Prostate gland (tissue), 2 donors: Measurements from ENCODE around the gene RPS23. TPM values are rescaled to one million over a fixed set of nuclear protein-coding genes. Genes with fewer than 3 reads are reported as not detected.

Source experiments
- DNase-seq: peaks from one replicate; pipeline ENCODE4 v3.0.0-alpha.2; 2019; ENCODE audit warnings: low spot score
- H3K27ac ChIP-seq, 2 donors: fragments of 200-600 bp; sonication (generic); 2 replicates each; pipeline ENCODE4 v1.5.1; 2017 to 2019
- H3K27me3 ChIP-seq: fragments of 200-600 bp; sonication (generic); replicated peaks from 2 replicates; pipeline ENCODE4 v1.5.1; 2019; ENCODE audit not compliant: insufficient read depth
- H3K36me3 ChIP-seq, 2 donors: fragments of 200-600 bp; sonication (generic); 1 replicate in 1 of 2; 2 replicates in 1 of 2; pipeline versions ENCODE4 v1.5.1 to v1.8.1; 2017 to 2019
- H3K4me1 ChIP-seq: fragments of 200-600 bp; sonication (generic); replicated peaks from 2 replicates; pipeline ENCODE4 v1.5.1; 2019
- H3K4me3 ChIP-seq, 2 donors: fragments of 200-600 bp; sonication (generic); 2 replicates each; pipeline ENCODE4 v1.5.1; 2017 to 2019
- H3K9me3 ChIP-seq: fragments of 200-600 bp; sonication (generic); 2 replicates; pipeline ENCODE4 v1.5.1; 2017
- CTCF ChIP-seq, 4 experiments: fragments of 200-600 bp in 2 of 4; fragments of 450-650 bp in 2 of 4; sonication (generic) in 2 of 4; IDR thresholded peaks; 1 replicate in 3 of 4; 2 replicates in 1 of 4; pipeline ENCODE4 v1.5.1; 2016 to 2019; ENCODE audit warnings: antibody characterized with exemption in 4 of 4, mild to moderate bottlenecking in 2 of 4, moderate library complexity in 2 of 4
- POLR2A ChIP-seq: fragments of 450-650 bp; IDR thresholded peaks from one replicate; pipeline ENCODE4 v1.6.1; 2016; ENCODE audit warnings: antibody characterized with exemption, mild to moderate bottlenecking
- POLR2AphosphoS5 ChIP-seq: sonication (generic); formaldehyde crosslinking; IDR thresholded peaks from one replicate; pipeline ENCODE4 v1.6.1; 2017; ENCODE audit warnings: antibody characterized with exemption
- WGBS: methylation state at CpG from one replicate; pipeline ENCODE4 v1.1.5; 2018; 5-methylcytosine and 5-hydroxymethylcytosine counted together
- intact Hi-C: fragments of 100-400 bp; cut with DNase I; formaldehyde crosslinking; loops from one replicate; pipeline ENCODE4 v1.14.2; 2022
- total RNA-seq, 2 donors: library from RNA; depleted of rRNA; stranded (reverse); fragments of >200 nt; gene quantifications; one replicate each; pipeline ENCODE4 v1.1.0, GENCODE V29; 2016

RPS23 gene
- total RNA-seq, 2 donors from 2014 or later = 1,357 to 2,937 TPM

- Histone ChIP-seq H3K4me3 (no peak overlapping the region), H3K27me3 (no peaks in the 10 kb centered on the region), H3K9me3 (no peaks in the 10 kb centered on the region), H3K27ac (no peak overlapping the region), H3K36me3 (no peaks in the 10 kb centered on the region), H3K4me1 (no peaks in the 10 kb centered on the region)
- 96% methylated on average over 6 of the region's 6 CpGs for WGBS
- no peak for TF ChIP-seq POLR2AphosphoS5
- TF ChIP-seq POLR2A = no peak
- TF ChIP-seq CTCF (IDR thresholded peaks at IDR 0.05) = no peak
- intact Hi-C loops = no loop called here
- no peak for DNase-seq
These were observed 7.1 kb upstream of the RPS23 start for GRCh38 chr5:82285206-82285605.

GRCh38 chr5:82283893-82284292, 5.7 kb upstream of the RPS23 start:
- H3K9me3 ChIP-seq = no peaks in the 10 kb centered on the region
- intact Hi-C loops = no loop called here
- 69% methylated on average over 2 of the region's 2 CpGs for WGBS
- no peaks in the 10 kb centered on the region for H3K27me3 ChIP-seq
- DNase-seq = no peak
- H3K36me3 ChIP-seq = no peaks in the 10 kb centered on the region
- TF ChIP-seq CTCF (IDR thresholded peaks at IDR 0.05) = no peak
- no peak for TF ChIP-seq POLR2A
- no peak for TF ChIP-seq POLR2AphosphoS5
- no peak overlapping the region for H3K27ac ChIP-seq
- H3K4me1 ChIP-seq = no peaks in the 10 kb centered on the region
- H3K4me3 ChIP-seq = no peak overlapping the region

GRCh38 chr5:82278711-82279370, 687 bp upstream of the RPS23 start:
- TF ChIP-seq POLR2AphosphoS5 = no peak
- TF ChIP-seq CTCF (IDR thresholded peaks at IDR 0.05) = no peak
- no peak for TF ChIP-seq POLR2A
- Histone ChIP-seq H3K9me3 (no peaks in the 10 kb centered on the region), H3K36me3 (peaks cover 5 to 9% of the 10 kb centered on the region in 2 donors), H3K27ac (peak overlapping the region; percentile 74 to 81), H3K4me1 (no peaks in the 10 kb centered on the region), H3K27me3 (no peaks in the 10 kb centered on the region), H3K4me3 (peak overlapping the region; percentile 58 to 87)
- WGBS = 31% methylated on average over 19 of the region's 19 CpGs
- intact Hi-C loops = no loop called here
- no peak for DNase-seq

GRCh38 chr5:82277613-82277986, 554 bp downstream of the RPS23 start:
- peaks cover 5 to 9% of the 10 kb centered on the region in 2 donors for H3K36me3 ChIP-seq
- H3K9me3 ChIP-seq = no peaks in the 10 kb centered on the region
- WGBS = 1% methylated on average over 15 of the region's 15 CpGs
- H3K27ac ChIP-seq = peak overlapping the region; percentile 74 to 81
- no peaks in the 10 kb centered on the region for H3K27me3 ChIP-seq
- intact Hi-C loops = no loop called here
- no peak for DNase-seq
- TF ChIP-seq POLR2A (no peak), CTCF (IDR thresholded peaks at IDR 0.05) (no peak), POLR2AphosphoS5 (no peak)
- no peaks in the 10 kb centered on the region for H3K4me1 ChIP-seq
- peak overlapping the region; percentile 58 to 87 for H3K4me3 ChIP-seq
